Keratinocyte (primary cell): Measurements from ENCODE around the gene AGFG2. TPM values are rescaled to one million over a fixed set of nuclear protein-coding genes. Genes with fewer than 3 reads are reported as not detected.

Experiments used
- DNase-seq: peaks from one replicate; pipeline ENCODE4 v3.0.0-alpha.2; 2011; ENCODE audit warnings: low read depth, missing footprints, low spot score
- FAIRE-seq: peaks from 2 replicates; lab custom pipeline; 2011; peaks lifted over from hg19 to GRCh38; lab: Jason Lieb, UNC
- H2AFZ ChIP-seq: 2 replicates; pipeline ENCODE4 v1.6.0; 2012; ENCODE audit warnings: low read length, control low read depth, inconsistent platforms; ENCODE audit not compliant: control insufficient read depth
- H3K27ac ChIP-seq: 2 replicates; pipeline ENCODE4 v1.5.1; 2011; ENCODE audit warnings: low read length; ENCODE audit not compliant: control insufficient read depth, insufficient read depth
- H3K27me3 ChIP-seq: 3 replicates; pipeline ENCODE4 v1.6.0; 2011; ENCODE audit warnings: low read length; ENCODE audit not compliant: control insufficient read depth, insufficient read depth; ENCODE audit errors: extremely low read depth
- H3K36me3 ChIP-seq, 2 experiments: 2 replicates in 1 of 2; 3 replicates in 1 of 2; pipeline ENCODE4 v1.5.1; 2011; ENCODE audit warnings: low read length in 2 of 2, mild to moderate bottlenecking in 1 of 2; ENCODE audit not compliant: control insufficient read depth in 2 of 2, insufficient read depth in 2 of 2; ENCODE audit errors: extremely low read depth in 1 of 2
- H3K4me1 ChIP-seq: 3 replicates; pipeline ENCODE4 v1.5.1; 2011; ENCODE audit warnings: low read length; ENCODE audit not compliant: control insufficient read depth, insufficient read depth; ENCODE audit errors: extremely low read depth
- H3K4me2 ChIP-seq: 3 replicates; pipeline ENCODE4 v1.6.0; 2011; ENCODE audit warnings: low read depth, low read length; ENCODE audit not compliant: control insufficient read depth, insufficient read depth; ENCODE audit errors: extremely low read depth
- H3K4me3 ChIP-seq, 3 experiments: fragments of 200-600 bp in 1 of 3; sonication (generic) in 1 of 3; 2 replicates in 2 of 3; 3 replicates in 1 of 3; pipeline ENCODE4 v1.5.1; 2011 to 2016; ENCODE audit warnings: low read length in 3 of 3, mild to moderate bottlenecking in 3 of 3, control low read depth in 2 of 3, inconsistent platforms in 1 of 3, low read depth in 1 of 3, mixed read lengths in 1 of 3, mixed run types in 1 of 3, moderate library complexity in 1 of 3; ENCODE audit not compliant: control insufficient read depth in 2 of 3, insufficient read depth in 2 of 3; ENCODE audit errors: extremely low read depth in 1 of 3
- H3K79me2 ChIP-seq: 2 replicates; pipeline ENCODE4 v1.6.0; 2012; ENCODE audit warnings: low read length; ENCODE audit not compliant: control insufficient read depth, insufficient read depth
- H3K9ac ChIP-seq: 3 replicates; pipeline ENCODE4 v1.6.0; 2011; ENCODE audit warnings: low read length; ENCODE audit not compliant: control insufficient read depth, insufficient read depth; ENCODE audit errors: extremely low read depth
- H3K9me1 ChIP-seq: 3 replicates; pipeline ENCODE4 v1.6.0; 2011; ENCODE audit warnings: low read length; ENCODE audit not compliant: control insufficient read depth, insufficient read depth; ENCODE audit errors: extremely low read depth
- H3K9me3 ChIP-seq: 2 replicates; pipeline ENCODE4 v1.5.1; 2012; ENCODE audit warnings: low read depth, low read length; ENCODE audit not compliant: control insufficient read depth
- H4K20me1 ChIP-seq: 3 replicates; pipeline ENCODE4 v1.6.0; 2011; ENCODE audit warnings: low read length; ENCODE audit not compliant: control insufficient read depth, insufficient read depth; ENCODE audit errors: extremely low read depth
- EZH2 ChIP-seq: IDR thresholded peaks from one replicate; pipeline ENCODE4 v1.6.1; 2012; ENCODE audit warnings: inconsistent platforms, mild to moderate bottlenecking, low read length, moderate library complexity
- dilution Hi-C: fragments of 300-500 bp; cut with MboI; formaldehyde crosslinking; loops from one replicate; pipeline ENCODE4 v1.7.0; 2020; ENCODE audit warnings: low sequenced_read_pairs; ENCODE audit not compliant: extremely low pct_ligation_motif_present
- polyA plus RNA-seq, 5 experiments: library from polyadenylated mRNA; depleted of rRNA in 3 of 5; stranded (reverse) in 3 of 5; stranded (forward) in 1 of 5; unstranded in 1 of 5; fragments of >200 nt; gene quantifications; 1 replicate in 1 of 5; 2 replicates in 3 of 5; 3 replicates in 1 of 5; pipeline versions ENCODE4 v1.2.1 to v1.2.3, GENCODE V29; 2011 to 2012; ENCODE audit warnings: missing spikeins in 2 of 5, low read depth in 1 of 5, low replicate concordance in 1 of 5
- small RNA-seq, 3 experiments: library from RNA; depleted of rRNA; stranded (forward); fragments of <200 nt; gene quantifications; one replicate each; pipeline ENCODE3, GENCODE V24; 2012; ENCODE audit warnings: low read depth in 3 of 3, low replicate concordance in 1 of 3; ENCODE audit not compliant: insufficient read length in 3 of 3
- TF ChIP-seq, protein P1 (sequence below), 3 experiments: IDR thresholded peaks in 1 of 3; conservative IDR thresholded peaks in 1 of 3; optimal IDR thresholded peaks in 1 of 3; 2 replicates in 2 of 3; 3 replicates in 1 of 3; pipeline versions ENCODE3 to v1.5.1; 2011; ENCODE audit warnings: low read length in 3 of 3, mild to moderate bottlenecking in 3 of 3, moderate library complexity in 2 of 3, control low read depth in 1 of 3, inconsistent platforms in 1 of 3; ENCODE audit not compliant: insufficient read depth in 2 of 3; ENCODE audit errors: extremely low read depth in 1 of 3

AGFG2 gene
- polyA plus RNA-seq, 1 donor (not counting 4 experiments of a cell fraction or from before 2014, with no cell fraction given): 3.4 TPM

DNA sequence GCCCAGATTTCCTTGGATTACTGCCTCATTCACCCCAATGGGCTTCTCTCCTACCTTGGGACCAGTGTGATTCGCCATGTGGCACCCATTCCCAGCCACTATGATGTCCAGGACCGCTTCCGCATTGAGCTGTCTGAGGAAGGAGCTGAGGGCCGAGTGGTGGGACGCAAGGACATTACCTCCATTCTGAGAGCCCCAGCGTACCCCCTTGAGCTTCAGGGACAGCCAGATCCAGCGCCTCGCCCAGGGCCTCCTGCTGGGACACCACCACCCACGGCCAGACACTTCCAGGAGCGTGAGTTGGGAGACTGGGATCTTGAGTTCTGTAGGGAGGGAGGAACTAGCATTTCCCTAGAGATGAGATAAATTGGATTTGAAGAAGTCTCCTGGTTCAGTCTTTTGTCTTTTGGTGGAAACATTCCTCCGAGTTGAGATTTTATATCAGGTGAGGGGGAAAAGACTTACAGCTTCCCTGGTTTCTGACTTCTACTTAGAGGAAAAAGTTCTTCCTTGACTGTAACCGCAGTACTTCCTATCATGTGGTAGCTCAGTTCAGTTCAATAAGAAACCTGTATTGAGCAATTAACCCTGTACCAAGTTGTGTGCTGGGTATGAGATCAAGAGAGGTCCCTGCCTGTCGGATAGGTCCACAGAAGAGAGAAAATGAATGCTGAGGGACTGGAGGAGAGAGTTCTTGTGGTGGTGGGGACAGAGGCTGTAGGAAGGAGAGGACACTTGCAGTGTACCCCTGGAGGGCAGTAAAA lies 74.6 kb downstream of the AGFG2 start:
- no peaks in the 10 kb centered on the region for H3K9me1 ChIP-seq
- no peak overlapping the region for H2AFZ ChIP-seq
- TF ChIP-seq, protein P1, sequence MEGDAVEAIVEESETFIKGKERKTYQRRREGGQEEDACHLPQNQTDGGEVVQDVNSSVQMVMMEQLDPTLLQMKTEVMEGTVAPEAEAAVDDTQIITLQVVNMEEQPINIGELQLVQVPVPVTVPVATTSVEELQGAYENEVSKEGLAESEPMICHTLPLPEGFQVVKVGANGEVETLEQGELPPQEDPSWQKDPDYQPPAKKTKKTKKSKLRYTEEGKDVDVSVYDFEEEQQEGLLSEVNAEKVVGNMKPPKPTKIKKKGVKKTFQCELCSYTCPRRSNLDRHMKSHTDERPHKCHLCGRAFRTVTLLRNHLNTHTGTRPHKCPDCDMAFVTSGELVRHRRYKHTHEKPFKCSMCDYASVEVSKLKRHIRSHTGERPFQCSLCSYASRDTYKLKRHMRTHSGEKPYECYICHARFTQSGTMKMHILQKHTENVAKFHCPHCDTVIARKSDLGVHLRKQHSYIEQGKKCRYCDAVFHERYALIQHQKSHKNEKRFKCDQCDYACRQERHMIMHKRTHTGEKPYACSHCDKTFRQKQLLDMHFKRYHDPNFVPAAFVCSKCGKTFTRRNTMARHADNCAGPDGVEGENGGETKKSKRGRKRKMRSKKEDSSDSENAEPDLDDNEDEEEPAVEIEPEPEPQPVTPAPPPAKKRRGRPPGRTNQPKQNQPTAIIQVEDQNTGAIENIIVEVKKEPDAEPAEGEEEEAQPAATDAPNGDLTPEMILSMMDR (optimal IDR thresholded peaks at IDR 0.05 in 1 of 3, IDR thresholded peaks at IDR 0.05 in 1 of 3, conservative IDR thresholded peaks at IDR 0.05 in 1 of 3; ENCODE audit: extremely low read depth in 1 of 3, insufficient read depth in 2 of 3, low read length in 3 of 3): no peak
- no peak for TF ChIP-seq EZH2
- H3K79me2 ChIP-seq: no peaks in the 10 kb centered on the region
- H3K9ac ChIP-seq: no peak overlapping the region
- no peak overlapping the region for H3K27ac ChIP-seq
- peaks cover 9% of the 10 kb centered on the region for H3K4me1 ChIP-seq
- no peaks in the 10 kb centered on the region for H3K9me3 ChIP-seq
- H3K4me3 ChIP-seq: peak overlapping the region in 2 of 3 experiments; percentile 90 to 92
- no peaks in the 10 kb centered on the region for H3K36me3 ChIP-seq
- no peaks in the 10 kb centered on the region for H4K20me1 ChIP-seq
- peak overlapping the region; percentile 88 for H3K4me2 ChIP-seq
- dilution Hi-C loops: no loop called here
- FAIRE-seq (no peak), DNase-seq (no peak)
- H3K27me3 ChIP-seq: no peaks in the 10 kb centered on the region

DNA sequence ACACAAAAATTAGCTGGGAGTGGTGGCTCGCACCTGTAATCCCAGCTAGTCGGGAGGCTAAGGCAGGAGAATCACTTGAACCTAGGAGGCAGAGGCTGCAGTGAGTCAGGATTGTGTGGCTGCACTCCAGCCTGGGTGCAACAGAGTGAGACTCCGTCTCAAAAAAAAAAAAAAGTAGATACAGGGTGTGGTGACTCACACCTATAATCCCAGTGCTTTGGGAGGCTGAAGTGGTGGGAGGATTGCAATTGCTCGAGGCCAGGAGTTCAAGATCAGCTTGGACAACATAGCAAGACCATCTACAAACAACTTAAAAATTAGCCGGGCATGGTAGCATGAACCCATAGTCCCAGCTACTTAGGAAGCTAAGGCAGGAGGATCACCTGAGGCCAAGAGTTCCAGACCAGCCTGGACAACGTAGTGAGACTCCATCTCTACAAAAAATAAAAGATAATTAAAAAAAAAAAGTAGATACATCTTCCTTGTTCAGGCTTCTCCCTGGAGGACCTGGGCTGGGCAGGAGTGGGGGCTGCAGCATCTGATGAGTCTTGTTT lies 75.4 kb downstream of the AGFG2 start:
- H4K20me1 ChIP-seq: no peaks in the 10 kb centered on the region
- no peaks in the 10 kb centered on the region for H3K27me3 ChIP-seq
- no peak overlapping the region for H3K9ac ChIP-seq
- no peak overlapping the region for H3K27ac ChIP-seq
- TF ChIP-seq, protein P1 (optimal IDR thresholded peaks at IDR 0.05 in 1 of 3, IDR thresholded peaks at IDR 0.05 in 1 of 3, conservative IDR thresholded peaks at IDR 0.05 in 1 of 3; ENCODE audit: extremely low read depth in 1 of 3, insufficient read depth in 2 of 3, low read length in 3 of 3): no peak
- TF ChIP-seq EZH2: no peak
- H3K9me1 ChIP-seq: no peaks in the 10 kb centered on the region
- no peaks in the 10 kb centered on the region for H3K79me2 ChIP-seq
- H2AFZ ChIP-seq: no peak overlapping the region
- FAIRE-seq (no peak), DNase-seq (no peak)
- H3K4me3 ChIP-seq: no peak overlapping the region
- no peaks in the 10 kb centered on the region for H3K9me3 ChIP-seq
- H3K36me3 ChIP-seq: no peaks in the 10 kb centered on the region
- H3K4me1 ChIP-seq: peaks cover 9% of the 10 kb centered on the region
- no peak overlapping the region for H3K4me2 ChIP-seq
- dilution Hi-C loops: no loop called here

Small RNA genes within 50 kb of the gene (small RNA-seq; reads per million reads assigned to genes)
- gene RN7SL416P (0 reads per million in 3 experiments), gene SAP25 (0 reads per million in 3 experiments)

Other genes with a start within 250 kb of the AGFG2 start
- gene SPDYE3, start 231.5 kb upstream of the AGFG2 start, polyA plus RNA-seq: not detected in 3 replicates
- gene PILRB, start 181.1 kb upstream of the AGFG2 start, polyA plus RNA-seq: 16.5 to 31.4 TPM (median 23.1 TPM) in 3 replicates
- 0.17 to 0.59 TPM (median 0.33 TPM) in 3 replicates for gene PILRA, start 165.7 kb upstream of the AGFG2 start, polyA plus RNA-seq
- gene ZCWPW1, start 110.5 kb upstream of the AGFG2 start, polyA plus RNA-seq: 1.4 to 2.0 TPM (median 1.7 TPM) in 3 replicates
- 10.6 to 14.7 TPM (median 10.8 TPM) in 3 replicates for gene MEPCE, start 109.4 kb upstream of the AGFG2 start, polyA plus RNA-seq
- 12.2 to 15.3 TPM (median 13.3 TPM) in 3 replicates for gene PPP1R35, start 102.7 kb upstream of the AGFG2 start, polyA plus RNA-seq
- 0.24 to 0.54 TPM (median 0.37 TPM) in 3 replicates for gene SPACDR, start 74.9 kb upstream of the AGFG2 start, polyA plus RNA-seq
- gene TSC22D4, start 60.0 kb upstream of the AGFG2 start, polyA plus RNA-seq: 8.4 to 16.6 TPM (median 9.1 TPM) in 3 replicates
- gene NYAP1, start 55.3 kb upstream of the AGFG2 start, polyA plus RNA-seq: 0.16 to 0.48 TPM (median 0.16 TPM) in 3 replicates
- gene SAP25, start 34.7 kb downstream of the AGFG2 start, polyA plus RNA-seq: 0.16 to 0.21 TPM in 2 of 3 replicates, not detected in the other
- 4.9 to 8.1 TPM (median 7.3 TPM) in 3 replicates for gene LRCH4, start 46.9 kb downstream of the AGFG2 start, polyA plus RNA-seq
- gene FBXO24, start 47.1 kb downstream of the AGFG2 start, polyA plus RNA-seq: 0.19 to 0.34 TPM (median 0.22 TPM) in 3 replicates
- gene PCOLCE, start 63.2 kb downstream of the AGFG2 start, polyA plus RNA-seq: 0.63 to 1.3 TPM (median 0.80 TPM) in 3 replicates
- gene MOSPD3, start 73.3 kb downstream of the AGFG2 start, polyA plus RNA-seq: 4.1 to 17.0 TPM (median 5.5 TPM) in 3 replicates
- 0.07 to 0.21 TPM (median 0.12 TPM) in 3 replicates for gene TFR2, start 102.3 kb downstream of the AGFG2 start, polyA plus RNA-seq
- not detected in 3 replicates for gene ACTL6B, start 117.2 kb downstream of the AGFG2 start, polyA plus RNA-seq
- gene GNB2, start 134.5 kb downstream of the AGFG2 start, polyA plus RNA-seq: 87.2 to 216 TPM (median 126 TPM) in 3 replicates
- gene GIGYF1, start 155.0 kb downstream of the AGFG2 start, polyA plus RNA-seq: 3.2 to 4.8 TPM (median 4.0 TPM) in 3 replicates
- 37.8 to 50.3 TPM (median 44.6 TPM) in 3 replicates for gene POP7, start 166.9 kb downstream of the AGFG2 start, polyA plus RNA-seq
- gene EPO, start 181.3 kb downstream of the AGFG2 start, polyA plus RNA-seq: 0.35 to 0.86 TPM (median 0.41 TPM) in 3 replicates
- gene ZAN, start 194.4 kb downstream of the AGFG2 start, polyA plus RNA-seq: 0.09 to 0.36 TPM (median 0.14 TPM) in 3 replicates